Measurements from ENCODE around the gene MCF2L2. TPM values are rescaled to one million over a fixed set of nuclear protein-coding genes. Genes with fewer than 3 reads are reported as not detected.

Gene MCF2L2
- total RNA-seq, 1 donor = under 0.01 TPM

GRCh38 chr3:183338520-183338919 is 89.9 kb downstream of the MCF2L2 start:
- no peak overlapping the region for H3K27ac ChIP-seq (ENCODE audit: low read depth, low read length)
- no peaks in the 10 kb centered on the region for H3K79me2 ChIP-seq (ENCODE audit: insufficient read depth, low read length)

GRCh38 chr3:183332487-183332886 is 95.9 kb downstream of the MCF2L2 start:
- Histone ChIP-seq H3K79me2 (ENCODE audit: insufficient read depth, low read length) (no peaks in the 10 kb centered on the region), H3K27me3 (ENCODE audit: insufficient read depth, low read length) (no peaks in the 10 kb centered on the region), H2AFZ (ENCODE audit: low read length) (no peak overlapping the region), H4K20me1 (ENCODE audit: insufficient read depth, low read length) (no peaks in the 10 kb centered on the region), H3K36me3 (ENCODE audit: insufficient read depth, low read length) (no peaks in the 10 kb centered on the region), H3K9me3 (ENCODE audit: low read depth, low read length) (no peaks in the 10 kb centered on the region), H3K4me3 (ENCODE audit: insufficient read depth, low read length) (no peak overlapping the region), H3K4me1 (ENCODE audit: insufficient read depth, low read length) (peaks cover 8% of the 10 kb centered on the region), H3K4me2 (ENCODE audit: insufficient read depth, low read length) (no peak overlapping the region), H3K27ac (ENCODE audit: low read depth, low read length) (no peak overlapping the region)
- no peak for TF ChIP-seq CTCF (IDR thresholded peaks at IDR 0.05; ENCODE audit: extremely low read depth, low read depth, low read length)
- no peak for DNase-seq (ENCODE audit: insufficient read length, low spot score, missing footprints)

More at GRCh38 chr3:183338520-183338919, 89.9 kb downstream of the MCF2L2 start:
- TF ChIP-seq CTCF (IDR thresholded peaks at IDR 0.05; ENCODE audit: extremely low read depth, low read depth, low read length) = no peak
- no peak overlapping the region for H2AFZ ChIP-seq (ENCODE audit: low read length)
- DNase-seq (ENCODE audit: insufficient read length, low spot score, missing footprints) = no peak
- H3K27me3 ChIP-seq (ENCODE audit: insufficient read depth, low read length) = no peaks in the 10 kb centered on the region
- H3K4me3 ChIP-seq (ENCODE audit: insufficient read depth, low read length) = no peak overlapping the region
- no peaks in the 10 kb centered on the region for H3K4me1 ChIP-seq (ENCODE audit: insufficient read depth, low read length)
- H4K20me1 ChIP-seq (ENCODE audit: insufficient read depth, low read length) = no peaks in the 10 kb centered on the region
- no peaks in the 10 kb centered on the region for H3K36me3 ChIP-seq (ENCODE audit: insufficient read depth, low read length)
- H3K4me2 ChIP-seq (ENCODE audit: insufficient read depth, low read length) = no peak overlapping the region
- H3K9me3 ChIP-seq (ENCODE audit: low read depth, low read length) = no peaks in the 10 kb centered on the region

- no peak overlapping the region for H3K4me2 ChIP-seq (ENCODE audit: insufficient read depth, low read length)
- no peaks in the 10 kb centered on the region for H3K36me3 ChIP-seq (ENCODE audit: insufficient read depth, low read length)
- H3K27me3 ChIP-seq (ENCODE audit: insufficient read depth, low read length) = no peaks in the 10 kb centered on the region
- no peak overlapping the region for H3K27ac ChIP-seq (ENCODE audit: low read depth, low read length)
- H3K4me1 ChIP-seq (ENCODE audit: insufficient read depth, low read length) = peaks cover 8% of the 10 kb centered on the region
- H3K4me3 ChIP-seq (ENCODE audit: insufficient read depth, low read length) = no peak overlapping the region
- no peaks in the 10 kb centered on the region for H3K79me2 ChIP-seq (ENCODE audit: insufficient read depth, low read length)
- no peak for DNase-seq (ENCODE audit: insufficient read length, low spot score, missing footprints)
- no peak for TF ChIP-seq CTCF (IDR thresholded peaks at IDR 0.05; ENCODE audit: extremely low read depth, low read depth, low read length)
- H2AFZ ChIP-seq (ENCODE audit: low read length) = no peak overlapping the region
- H4K20me1 ChIP-seq (ENCODE audit: insufficient read depth, low read length) = no peaks in the 10 kb centered on the region
- H3K9me3 ChIP-seq (ENCODE audit: low read depth, low read length) = no peaks in the 10 kb centered on the region
Measured at GRCh38 chr3:183331498-183331897, 96.9 kb downstream of the MCF2L2 start.

- H3K4me3 ChIP-seq (ENCODE audit: insufficient read depth, low read length) = no peak overlapping the region
- H3K36me3 ChIP-seq (ENCODE audit: insufficient read depth, low read length) = no peaks in the 10 kb centered on the region
- no peaks in the 10 kb centered on the region for H3K9me3 ChIP-seq (ENCODE audit: low read depth, low read length)
- H3K27ac ChIP-seq (ENCODE audit: low read depth, low read length) = no peak overlapping the region
- TF ChIP-seq CTCF (IDR thresholded peaks at IDR 0.05; ENCODE audit: extremely low read depth, low read depth, low read length) = no peak
- no peak overlapping the region for H3K4me2 ChIP-seq (ENCODE audit: insufficient read depth, low read length)
- no peaks in the 10 kb centered on the region for H3K27me3 ChIP-seq (ENCODE audit: insufficient read depth, low read length)
- H3K79me2 ChIP-seq (ENCODE audit: insufficient read depth, low read length) = no peaks in the 10 kb centered on the region
- no peak overlapping the region for H2AFZ ChIP-seq (ENCODE audit: low read length)
- H4K20me1 ChIP-seq (ENCODE audit: insufficient read depth, low read length) = no peaks in the 10 kb centered on the region
- peaks cover 8% of the 10 kb centered on the region for H3K4me1 ChIP-seq (ENCODE audit: insufficient read depth, low read length)
- no peak for DNase-seq (ENCODE audit: insufficient read length, low spot score, missing footprints)
Measured at GRCh38 chr3:183330881-183331280, 97.5 kb downstream of the MCF2L2 start.

Data from osteoblast (primary cell).